Right lobe of liver (tissue), 4 donors: ENCODE results near the gene CCM2L.

Experiments
- CTCF ChIP-seq, 4 donors: fragments of 200-600 bp in 3 of 4; fragments of 450-650 bp in 1 of 4; IDR thresholded peaks; one replicate each; pipeline versions ENCODE4 v1.5.1 to v1.8.0; 2016 to 2022; ENCODE audit warnings: antibody characterized with exemption in 4 of 4, mild to moderate bottlenecking in 2 of 4
- POLR2A ChIP-seq: fragments of 450-650 bp; IDR thresholded peaks from one replicate; pipeline ENCODE4 v1.6.1; 2017; ENCODE audit warnings: antibody characterized with exemption, mild to moderate bottlenecking
- donor health status: DM: no; HTN: no; CAD: no.
- donor health status: DM: no; HTN: no; CAD: no.
- donor health status: DM: no; HTN: yes; CAD: no.

DNA sequence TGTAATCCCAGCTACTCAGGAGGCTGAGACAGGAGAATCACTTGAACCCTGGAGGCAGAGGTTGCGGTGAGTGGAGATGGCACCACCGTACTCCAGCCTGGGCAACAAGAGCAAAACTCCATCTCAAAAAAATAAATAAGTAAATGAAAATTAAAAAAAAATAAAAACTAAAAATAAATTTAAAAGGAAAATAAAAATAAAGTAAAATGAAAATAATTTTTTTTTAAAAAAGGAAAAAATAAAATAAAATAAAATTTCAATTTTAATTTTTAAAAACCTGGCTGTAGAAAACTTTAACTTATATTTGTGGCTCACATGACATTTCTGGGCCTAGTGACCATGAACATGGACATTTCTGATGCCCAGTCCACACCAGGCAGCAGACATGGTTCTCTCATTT is 57.9 kb downstream of the CCM2L start:
- TF ChIP-seq CTCF (IDR thresholded peaks at IDR 0.05) (no peak), POLR2A (no peak)
